ENCODE data around the gene CALML6.

Gene CALML6

DNA sequence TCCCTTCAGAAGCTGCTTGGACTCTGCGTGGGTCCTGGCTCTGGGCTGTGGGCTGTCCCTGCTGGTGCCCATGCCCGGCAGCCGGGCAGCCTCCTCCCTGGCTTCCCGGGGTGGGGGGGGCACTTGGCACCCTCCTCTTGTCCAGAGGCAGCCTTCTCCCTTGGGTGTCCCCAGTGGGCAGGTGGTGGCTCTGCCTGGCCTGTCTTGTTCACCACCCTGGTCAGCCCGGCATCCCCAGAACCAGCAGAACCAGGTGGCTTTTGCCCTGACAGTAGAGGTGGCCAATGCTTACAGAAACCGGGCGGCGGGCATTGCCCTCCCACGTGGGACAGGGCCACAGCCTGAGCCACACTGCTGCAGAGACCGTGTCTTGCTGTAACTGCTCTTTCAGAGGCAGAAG, 50.5 kb downstream of the CALML6 start:
- no peak for DNase-seq (ENCODE audit: low read depth)

- no peak for DNase-seq (ENCODE audit: low read depth)
Observed at GRCh38 chr1:1966071-1966740, 51.1 kb downstream of the CALML6 start.
